T-helper 22 cell (primary cell): ENCODE data around the gene CCL27.
A peak's percentile ranks its signal among the peaks of the same experiment; 100 is the strongest.

Experiments
- DNase-seq: peaks from one replicate; pipeline ENCODE4 v3.0.0-alpha.2; 2020; ENCODE audit warnings: low read depth

Gene CCL27

GRCh38 chr9:34684816-34685215 is 22.4 kb upstream of the CCL27 start:
- DNase-seq, result no peak

DNA sequence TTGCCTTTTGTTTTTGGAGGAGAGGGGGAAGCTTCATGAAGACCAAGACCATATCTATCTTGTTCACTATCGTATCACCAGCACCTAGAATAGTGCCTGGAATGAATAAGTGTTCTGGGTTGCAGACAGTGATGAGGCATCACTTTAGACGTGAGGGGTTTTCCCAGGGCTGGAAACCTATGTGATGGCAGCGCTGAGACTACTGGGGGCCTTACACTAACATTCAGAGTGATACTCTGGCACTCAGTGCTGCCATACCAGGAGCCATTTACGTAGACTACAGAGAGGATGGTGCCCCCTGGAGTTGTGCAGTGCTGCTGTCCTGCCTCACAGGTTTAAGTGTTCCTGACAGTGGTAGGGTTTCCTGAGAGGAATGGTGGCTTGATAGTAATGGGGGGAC is 21.7 kb upstream of the CCL27 start:
- DNase-seq, result no peak

DNA sequence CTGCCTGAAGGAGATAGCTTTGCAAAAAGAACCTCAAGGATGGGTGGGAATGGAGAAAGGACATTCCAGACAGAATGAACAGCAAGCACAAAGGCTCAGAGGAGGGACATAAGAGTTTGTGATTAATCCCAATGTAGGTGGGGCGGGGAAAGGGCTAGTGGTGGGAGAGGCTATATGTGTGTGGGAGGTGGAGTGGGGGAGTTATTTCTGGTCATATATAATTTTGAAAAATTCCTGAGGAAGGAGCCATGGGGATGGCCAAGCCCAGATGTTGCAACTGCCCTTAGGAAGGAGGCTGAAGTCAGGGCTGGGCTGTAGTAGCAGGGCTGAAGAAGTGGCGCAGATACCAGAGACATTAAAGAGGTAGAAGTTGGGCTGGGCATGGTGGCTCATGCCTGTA is 13.4 kb upstream of the CCL27 start:
- no peak for DNase-seq

- no peak for DNase-seq
These were observed 12.7 kb upstream of the CCL27 start for GRCh38 chr9:34675048-34675714.

GRCh38 chr9:34674440-34674839 is 12.0 kb upstream of the CCL27 start:
- no peak for DNase-seq

DNA sequence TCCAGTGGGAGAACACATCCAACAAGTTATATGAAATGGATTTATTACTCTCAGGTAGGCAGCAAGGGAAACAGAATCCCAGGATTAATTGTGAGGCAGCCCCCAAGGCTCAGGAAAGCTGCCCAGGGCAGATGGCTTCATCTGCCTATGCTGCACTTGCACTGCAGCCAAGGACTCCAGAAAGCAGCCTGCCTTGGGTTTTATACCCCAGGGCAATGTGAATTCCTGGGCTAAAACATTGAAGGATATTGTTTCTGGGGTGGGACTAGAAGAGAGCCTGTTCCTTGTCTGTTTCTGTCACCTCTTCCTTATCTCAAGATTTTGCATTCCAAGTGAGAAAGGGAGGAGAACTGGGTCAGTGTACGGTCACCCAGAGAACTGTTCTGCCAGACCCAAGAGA is 8.8 kb upstream of the CCL27 start:
- no peak for DNase-seq

DNA sequence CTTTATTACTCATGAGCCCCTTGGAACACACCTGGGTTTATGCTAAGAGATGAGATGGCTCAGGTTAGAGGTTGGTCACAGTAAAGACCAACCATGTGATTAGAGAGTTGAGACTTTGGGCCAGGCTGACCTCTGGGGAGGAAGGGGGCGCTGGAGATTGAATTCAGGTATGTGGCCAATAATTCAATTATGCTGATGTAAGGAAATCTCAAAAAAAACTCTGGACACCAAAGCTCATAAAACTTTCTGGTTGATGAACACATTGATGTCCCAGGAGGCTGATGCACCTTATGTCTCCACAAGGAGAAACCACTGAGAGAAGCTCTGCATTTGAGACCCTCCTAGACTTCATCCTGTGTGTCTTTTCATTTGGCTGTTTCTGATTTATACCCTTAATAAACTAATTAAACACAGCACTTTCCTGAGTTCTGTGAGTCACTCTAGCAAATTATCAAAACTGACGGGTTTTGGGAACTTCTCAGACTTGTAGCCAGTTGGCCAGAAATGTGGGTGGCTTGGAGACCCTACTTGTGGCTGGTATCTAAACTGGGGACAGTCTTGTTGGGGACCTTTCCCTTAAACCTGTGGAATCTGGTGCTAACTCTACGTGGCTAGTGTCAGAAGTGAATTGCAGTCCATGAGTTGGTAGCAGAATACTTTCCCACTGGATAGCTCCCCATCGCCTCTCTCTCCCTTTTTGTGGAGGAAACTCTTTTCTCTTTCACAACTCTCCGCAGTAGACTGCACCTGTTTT is 7.5 kb upstream of the CCL27 start:
- no peak for DNase-seq

- DNase-seq, result peak; percentile 85
These were observed 3.2 kb upstream of the CCL27 start for GRCh38 chr9:34665381-34666250.

DNA sequence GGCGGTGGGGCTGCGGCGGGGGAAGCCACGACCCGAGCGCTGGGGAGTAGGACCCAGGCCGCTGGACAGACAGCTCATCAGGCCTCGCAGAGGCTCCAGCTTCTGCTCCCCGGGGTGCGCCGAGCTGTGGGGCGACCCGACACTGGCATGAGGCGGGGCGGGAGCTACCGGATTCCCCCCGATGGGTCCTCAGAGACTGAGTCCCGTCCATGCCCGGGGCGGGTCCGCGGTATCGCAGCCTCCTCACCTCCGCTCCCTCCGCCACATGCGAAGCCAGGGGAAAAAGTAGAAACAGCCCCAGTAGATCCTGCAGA is 2.6 kb upstream of the CCL27 start:
- DNase-seq, result no peak

- DNase-seq, result peak; percentile 53
These were observed 2.0 kb upstream of the CCL27 start for GRCh38 chr9:34664281-34665066.

DNA sequence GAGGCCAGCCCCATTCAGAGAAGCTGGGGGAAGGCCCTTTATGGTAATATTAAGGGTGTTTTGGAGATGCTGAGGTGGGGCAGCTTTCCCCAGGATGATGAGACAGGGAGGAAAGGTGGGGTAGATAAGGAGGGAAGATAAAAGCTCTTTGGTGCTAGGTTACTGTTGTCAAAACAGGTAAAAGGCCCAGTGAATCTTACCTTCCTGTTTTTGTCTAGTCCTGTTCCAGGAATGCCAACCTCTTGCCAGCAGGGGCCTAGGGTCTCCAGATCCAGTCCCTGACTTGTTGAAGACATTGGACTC is 797 bp upstream of the CCL27 start:
- DNase-seq, result no peak

DNA sequence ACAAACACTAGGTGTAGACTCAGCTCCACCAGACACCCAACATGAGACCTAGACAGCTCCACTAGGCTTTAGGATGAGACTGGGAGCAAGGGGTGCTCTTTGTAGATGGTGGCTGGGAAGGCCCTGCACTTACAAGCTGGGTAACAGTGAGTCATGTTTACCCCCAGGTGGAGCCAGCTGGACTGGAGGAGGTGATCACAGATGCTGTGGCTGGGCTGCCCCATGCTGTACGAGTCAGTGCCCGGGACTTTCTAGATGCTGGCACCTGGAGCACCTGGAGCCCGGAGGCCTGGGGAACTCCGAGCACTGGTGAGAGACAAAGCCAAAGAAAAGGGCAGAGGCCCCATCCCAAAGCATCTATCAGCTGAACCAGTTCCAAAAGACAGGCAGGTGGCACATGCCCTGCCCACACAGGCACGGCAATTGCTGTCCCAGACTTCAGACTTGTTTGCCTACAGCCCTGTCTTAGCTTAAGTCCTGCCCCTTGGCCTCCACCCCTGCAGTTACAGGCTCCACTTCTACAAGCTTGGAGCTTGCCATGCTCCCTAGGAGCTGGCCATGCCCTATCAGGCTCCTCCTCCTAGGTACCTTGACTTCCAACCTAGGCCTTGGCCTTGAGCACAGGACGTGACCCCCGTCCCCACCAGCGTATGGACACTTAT is 2.7 kb downstream of the CCL27 start:
- no peak for DNase-seq

DNA sequence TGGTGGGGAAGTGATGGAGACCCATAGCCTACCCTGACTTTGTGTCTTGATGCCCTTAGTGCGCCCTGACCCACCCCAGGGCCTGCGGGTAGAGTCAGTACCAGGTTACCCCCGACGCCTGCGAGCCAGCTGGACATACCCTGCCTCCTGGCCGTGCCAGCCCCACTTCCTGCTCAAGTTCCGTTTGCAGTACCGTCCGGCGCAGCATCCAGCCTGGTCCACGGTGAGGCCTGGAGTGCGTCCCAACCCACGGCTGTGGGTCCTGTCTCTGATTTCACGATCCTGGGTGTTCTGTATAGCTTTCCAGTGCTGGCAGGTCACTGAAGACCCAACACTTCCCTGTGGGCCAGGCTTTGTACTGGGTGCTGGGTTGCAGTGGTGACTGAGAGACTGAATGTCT is 4.0 kb downstream of the CCL27 start:
- DNase-seq, result no peak

DNA sequence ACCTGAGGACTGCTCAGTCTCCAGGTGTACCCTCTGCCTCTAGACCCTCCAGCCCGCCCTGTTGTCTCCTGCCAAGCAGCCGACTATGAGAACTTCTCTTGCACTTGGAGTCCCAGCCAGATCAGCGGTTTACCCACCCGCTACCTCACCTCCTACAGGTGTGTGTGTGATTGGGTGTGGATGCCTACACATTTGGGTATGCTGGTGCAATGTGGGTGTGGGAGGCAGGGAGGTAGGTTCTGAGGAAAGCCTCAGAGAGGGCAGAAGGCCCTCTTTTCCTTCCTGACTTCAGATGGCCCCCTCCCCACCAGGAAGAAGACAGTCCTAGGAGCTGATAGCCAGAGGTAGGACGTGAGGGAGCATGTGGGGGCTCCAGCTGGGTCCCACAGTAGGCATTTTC is 5.5 kb downstream of the CCL27 start:
- DNase-seq, result no peak

DNA sequence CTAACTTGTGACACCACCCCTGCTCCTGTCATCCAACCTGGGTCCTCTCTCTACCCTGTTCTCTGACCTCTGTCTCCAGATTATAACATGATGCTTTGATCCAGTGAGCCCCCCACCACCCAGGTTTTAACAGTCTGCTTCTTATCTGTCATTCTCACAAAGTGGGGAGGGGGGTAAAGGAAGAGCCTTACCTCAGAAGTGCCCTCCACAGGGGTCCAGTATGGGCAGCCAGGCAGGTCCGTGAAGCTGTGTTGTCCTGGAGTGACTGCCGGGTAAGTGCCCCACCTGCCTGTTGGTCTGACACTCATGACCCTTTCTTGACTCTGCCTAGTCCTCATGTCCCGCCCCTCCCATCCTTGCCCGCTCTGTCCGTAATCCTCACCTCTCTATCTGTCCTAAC is 7.1 kb downstream of the CCL27 start:
- no peak for DNase-seq

- DNase-seq, result no peak
These were observed 8.0 kb downstream of the CCL27 start for GRCh38 chr9:34654323-34655051.

GRCh38 chr9:34653151-34654072 is 9.0 kb downstream of the CCL27 start:
- no peak for DNase-seq

DNA sequence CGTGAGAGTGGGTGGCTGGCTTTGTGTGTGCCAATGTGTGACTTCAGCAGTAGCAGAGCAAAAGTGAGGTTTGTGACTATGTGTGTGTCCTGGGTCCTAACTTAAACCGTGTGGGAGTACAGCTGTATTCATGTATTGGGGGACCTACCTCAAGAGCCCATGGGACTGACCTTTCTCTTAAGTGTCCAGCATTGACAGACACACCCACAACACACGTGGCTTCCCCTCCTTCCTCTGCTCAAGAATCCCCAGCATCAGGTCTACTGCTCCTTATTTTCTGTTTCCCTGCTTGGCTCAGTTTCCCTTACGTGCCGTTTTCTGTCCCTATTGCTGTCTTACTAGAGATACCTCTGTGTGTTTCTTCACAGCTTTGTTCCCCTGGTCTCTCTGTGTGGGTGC is 9.9 kb downstream of the CCL27 start:
- no peak for DNase-seq

GRCh38 chr9:34651876-34652601 is 10.4 kb downstream of the CCL27 start, which contains the start of gene IL11RA:
Gene IL11RA (plus strand): TSS chr9:34652185. CDS start chr9:34655218, 3,033 bp downstream.
- no peak for DNase-seq
